WERI-Rb-1 (cell line): ENCODE results near the gene PTPN4.
A peak's percentile ranks its signal among the peaks of the same experiment; 100 is the strongest.

Experiments
- DNase-seq: peaks from one replicate; pipeline ENCODE4 v3.0.0-alpha.2; 2020
- H3K27ac ChIP-seq: fragments of 250-450 bp; sonication (Bioruptor Pico); 2 replicates; pipeline ENCODE4 v1.5.1; 2020; ENCODE audit warnings: mild to moderate bottlenecking, moderate library complexity
- H3K27me3 ChIP-seq: fragments of 250-450 bp; sonication (Bioruptor Pico); 2 replicates; pipeline ENCODE4 v1.5.1; 2021; ENCODE audit warnings: mild to moderate bottlenecking, low read depth, moderate library complexity; ENCODE audit not compliant: insufficient read depth, severe bottlenecking
- H3K36me3 ChIP-seq: fragments of 250-450 bp; sonication (Bioruptor Pico); 2 replicates; pipeline ENCODE4 v1.5.1; 2020; ENCODE audit warnings: mild to moderate bottlenecking, moderate library complexity
- H3K4me3 ChIP-seq: 2 replicates; pipeline ENCODE4 v1.5.1; 2011; ENCODE audit warnings: low read depth, mild to moderate bottlenecking, control low read depth, low read length
- H3K9me3 ChIP-seq: fragments of 250-450 bp; sonication (Bioruptor Pico); 2 replicates; pipeline ENCODE4 v1.5.1; 2021; ENCODE audit warnings: mild to moderate bottlenecking, moderate library complexity; ENCODE audit not compliant: severe bottlenecking
- CTCF ChIP-seq: IDR thresholded peaks from 2 replicates; pipeline ENCODE4 v1.5.1; 2011; ENCODE audit warnings: low read depth, mild to moderate bottlenecking, control low read depth, inconsistent platforms, low read length

Gene PTPN4

DNA sequence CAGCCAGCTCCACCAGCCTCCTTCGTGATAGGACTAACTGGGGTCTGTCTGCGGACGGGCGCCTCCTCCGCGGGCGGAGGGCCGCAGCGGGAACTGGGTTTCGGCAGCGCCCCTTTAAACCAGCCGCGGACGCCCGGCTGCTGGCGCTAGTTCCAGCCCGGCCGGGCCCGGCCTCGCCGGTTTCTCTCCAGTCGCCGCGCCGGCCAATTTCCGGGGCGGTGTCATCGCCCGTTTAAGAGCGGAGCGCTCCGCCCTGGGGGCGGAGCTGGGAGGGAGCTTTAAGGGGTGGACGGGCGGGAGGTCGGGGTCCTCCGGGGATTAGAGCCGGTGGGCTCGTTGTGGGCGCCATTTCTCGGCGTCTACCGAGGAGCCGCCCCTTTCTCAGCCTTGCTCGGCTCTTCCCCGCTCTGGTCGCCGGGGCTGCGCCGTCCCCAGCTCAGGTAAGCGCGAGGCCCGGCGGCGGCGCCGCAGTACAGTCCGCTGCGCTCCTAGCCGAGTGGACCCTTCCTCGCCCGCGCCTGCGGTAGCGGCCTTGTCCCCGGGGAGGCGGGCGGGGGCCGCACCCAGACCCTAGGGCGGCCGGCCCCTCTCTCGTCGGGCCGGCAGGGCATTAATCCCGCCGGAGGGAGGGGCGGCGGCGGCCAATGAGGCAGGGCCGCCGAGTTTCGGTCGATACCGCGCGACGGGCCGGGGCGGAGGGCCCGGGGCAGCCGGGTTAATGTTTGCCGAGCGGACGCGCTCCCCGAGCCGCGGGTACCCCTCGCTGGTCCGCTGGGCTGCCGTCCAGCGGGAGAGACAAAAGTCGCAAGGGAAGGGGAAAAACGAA lies 253.3 kb downstream of the PTPN4 start, which contains the start of gene EPB41L5:
EPB41L5 (plus strand) TSS at position 307 of the 826 bp plus-strand sequence. CDS start 6,008 bp downstream, outside the sequence.
- H3K9me3 ChIP-seq = no peaks in the 10 kb centered on the region
- TF ChIP-seq CTCF = no peak
- DNase-seq = peak; percentile 96
- H3K36me3 ChIP-seq = peaks cover 2% of the 10 kb centered on the region; the same call in 1 of the 2 replicates
- peak within 1 kb of the TSS; percentile 94 for H3K27ac ChIP-seq
- H3K4me3 ChIP-seq = peak within 1 kb of the TSS; percentile 95
- no peaks in the 10 kb centered on the region for H3K27me3 ChIP-seq

GRCh38 chr2:120013597-120014223 lies 254.0 kb downstream of the PTPN4 start:
- H3K4me3 ChIP-seq = peak overlapping the region; percentile 95
- DNase-seq = no peak
- H3K9me3 ChIP-seq = no peaks in the 10 kb centered on the region
- no peak for TF ChIP-seq CTCF
- H3K27ac ChIP-seq = peak overlapping the region; percentile 94
- peaks cover 2% of the 10 kb centered on the region; the same call in 1 of the 2 replicates for H3K36me3 ChIP-seq
- H3K27me3 ChIP-seq = no peaks in the 10 kb centered on the region

DNA sequence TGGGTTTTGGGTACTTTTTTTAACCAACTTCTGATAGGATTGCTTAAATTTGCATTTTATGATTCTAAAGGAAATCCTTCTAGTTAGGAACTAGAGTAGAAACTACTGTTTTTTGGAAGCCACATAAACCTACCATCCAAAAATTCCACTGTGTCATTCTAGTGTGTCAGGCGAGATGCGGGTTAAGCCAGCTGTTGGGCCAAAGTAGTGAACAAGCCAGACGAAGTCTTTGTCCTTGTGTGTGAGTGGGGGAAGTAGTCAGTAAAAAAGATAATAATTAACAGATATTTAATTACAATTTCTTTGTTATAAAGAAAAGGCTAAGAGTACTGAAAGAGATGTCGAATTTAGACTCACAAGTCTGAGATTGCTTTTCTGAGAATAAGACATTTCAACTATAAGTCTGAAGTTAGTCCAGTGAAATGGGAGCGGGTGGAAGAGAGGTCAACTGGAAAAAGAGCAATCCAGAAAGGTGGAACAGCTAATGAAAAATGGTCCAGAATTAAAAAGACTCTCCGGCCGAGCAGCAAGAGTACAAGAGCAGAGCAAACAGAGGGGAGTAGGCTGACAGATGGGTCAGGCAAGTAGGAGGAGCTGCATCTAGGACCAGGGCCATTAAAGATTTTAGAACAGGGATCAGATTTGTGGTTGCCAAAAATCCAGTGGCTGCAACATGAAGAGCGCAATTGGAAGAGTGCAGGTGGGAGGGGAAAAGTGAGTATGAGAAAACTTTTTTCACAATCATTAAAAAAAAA lies 254.7 kb downstream of the PTPN4 start:
- no peak for DNase-seq
- Histone ChIP-seq H3K27me3 (no peaks in the 10 kb centered on the region), H3K4me3 (peak overlapping the region; percentile 95), H3K27ac (no peak overlapping the region), H3K36me3 (peaks cover 8% of the 10 kb centered on the region), H3K9me3 (no peaks in the 10 kb centered on the region)
- no peak for TF ChIP-seq CTCF

GRCh38 chr2:120016800-120017199 lies 257.1 kb downstream of the PTPN4 start:
- Histone ChIP-seq H3K27ac (no peak overlapping the region), H3K4me3 (no peak overlapping the region), H3K36me3 (peaks cover 14% of the 10 kb centered on the region), H3K9me3 (no peaks in the 10 kb centered on the region), H3K27me3 (no peaks in the 10 kb centered on the region)
- no peak for DNase-seq
- no peak for TF ChIP-seq CTCF

DNA sequence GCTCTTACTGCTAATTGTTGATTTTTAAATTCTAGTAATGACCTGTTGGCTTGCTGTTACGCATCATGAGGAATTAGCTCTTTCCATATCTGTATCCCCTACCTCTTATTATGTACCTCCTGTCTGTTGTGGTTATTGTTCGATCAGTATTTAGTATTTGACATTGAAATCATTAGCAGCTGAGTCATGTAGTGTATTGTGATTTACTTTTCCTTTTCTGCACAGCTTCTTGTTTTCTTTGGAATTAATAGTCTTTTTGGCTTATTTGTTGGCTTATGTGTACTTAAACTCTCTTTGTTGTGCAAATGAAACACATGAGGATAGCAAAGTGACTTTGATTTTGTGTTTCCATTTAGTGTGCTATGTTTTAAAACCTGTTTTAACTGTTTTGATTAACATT lies 257.5 kb downstream of the PTPN4 start:
- peaks cover 14% of the 10 kb centered on the region for H3K36me3 ChIP-seq
- H3K27me3 ChIP-seq = no peaks in the 10 kb centered on the region
- no peak for DNase-seq
- H3K4me3 ChIP-seq = no peak overlapping the region
- TF ChIP-seq CTCF = no peak
- no peak overlapping the region for H3K27ac ChIP-seq
- no peaks in the 10 kb centered on the region for H3K9me3 ChIP-seq
